Testis (tissue), 3 donors: ENCODE measurements around the gene ARFGAP3. TPM values are rescaled to one million over a fixed set of nuclear protein-coding genes. Genes with fewer than 3 reads are reported as not detected.

ENCODE experiments used
- DNase-seq: peaks from one replicate; pipeline ENCODE4 v3.0.0-alpha.2; 2019
- H3K27ac ChIP-seq, 2 donors: fragments of 200-600 bp; sonication (generic); one replicate each; pipeline ENCODE4 v1.5.1; 2019
- H3K27me3 ChIP-seq: fragments of 200-600 bp; sonication (generic); one replicate; pipeline ENCODE4 v1.5.1; 2019
- H3K36me3 ChIP-seq: fragments of 200-600 bp; sonication (generic); one replicate; pipeline ENCODE4 v1.5.1; 2017; ENCODE audit warnings: low read depth; ENCODE audit errors: missing control alignments
- H3K4me1 ChIP-seq: fragments of 200-600 bp; sonication (generic); one replicate; pipeline ENCODE4 v1.5.1; 2019
- H3K4me3 ChIP-seq, 2 donors: fragments of 200-600 bp; sonication (generic); one replicate each; pipeline ENCODE4 v1.5.1; 2017 to 2019
- H3K9me3 ChIP-seq: fragments of 200-600 bp; sonication (generic); one replicate; pipeline ENCODE4 v1.5.1; 2017
- POLR2A ChIP-seq: fragments of 450-650 bp; IDR thresholded peaks from one replicate; pipeline ENCODE4 v1.6.1; 2017; ENCODE audit warnings: antibody characterized with exemption, mild to moderate bottlenecking, moderate library complexity
- WGBS, 2 donors: methylation state at CpG; one replicate each; pipeline ENCODE4 v1.1.5; 2018; 5-methylcytosine and 5-hydroxymethylcytosine counted together
- intact Hi-C: fragments of 100-400 bp; cut with DNase I; formaldehyde crosslinking; loops from one replicate; pipeline ENCODE4 v1.15.1; 2023; ENCODE audit warnings: low total_unique reads
- polyA plus RNA-seq: library from polyadenylated mRNA; stranded (reverse); fragments of 350-450 nt; fragmentation: Illumina TruSeq; extraction: RNeasy Lipid Tissue Mini Kit (QIAGEN cat#74804); gene quantifications from one replicate; pipeline ENCODE4 v1.2.3, GENCODE V29; 2014; ENCODE audit warnings: low read depth, low replicate concordance; ENCODE audit not compliant: insufficient read depth
- total RNA-seq, 2 donors: library from RNA; depleted of rRNA; stranded (reverse); fragments of >200 nt; gene quantifications; one replicate each; pipeline ENCODE4 v1.2.3, GENCODE V29; 2016
- TF ChIP-seq, protein P1 (sequence below), 3 experiments: fragments of 450-650 bp in 2 of 3; fragments of 200-600 bp in 1 of 3; sonication (generic) in 1 of 3; IDR thresholded peaks; one replicate each; pipeline ENCODE4 v1.5.1; 2016 to 2019; ENCODE audit warnings: antibody characterized with exemption in 3 of 3, mild to moderate bottlenecking in 2 of 3, moderate library complexity in 1 of 3

Gene ARFGAP3
- total and polyA plus RNA-seq, 3 donors from 2014 or later, result 50.2 to 82.9 (median 54.1) TPM

DNA sequence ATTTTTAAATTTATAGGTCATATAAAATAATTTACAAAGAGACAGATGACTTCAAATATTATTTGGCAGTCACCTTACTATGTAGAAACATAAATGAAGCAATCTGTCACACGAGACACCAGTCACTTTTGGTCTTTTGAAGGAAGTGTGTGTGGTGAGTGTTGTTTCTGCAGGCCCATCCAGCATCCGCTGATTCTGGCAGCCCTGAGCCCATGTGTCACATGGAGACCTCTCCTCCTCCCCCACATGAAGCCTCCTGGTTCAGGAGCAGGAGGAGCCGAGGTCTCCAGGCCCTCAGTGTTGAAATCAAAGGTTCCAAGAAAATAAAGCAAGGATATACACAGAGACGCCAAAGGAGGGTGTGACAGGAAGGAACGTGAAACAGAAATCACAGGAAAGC is 60.1 kb downstream of the ARFGAP3 start:
- no peaks in the 10 kb centered on the region for H3K27me3 ChIP-seq
- no peaks in the 10 kb centered on the region for H3K9me3 ChIP-seq
- H3K4me3 ChIP-seq, result no peak overlapping the region
- peaks cover 2% of the 10 kb centered on the region for H3K4me1 ChIP-seq
- TF ChIP-seq, protein P1, sequence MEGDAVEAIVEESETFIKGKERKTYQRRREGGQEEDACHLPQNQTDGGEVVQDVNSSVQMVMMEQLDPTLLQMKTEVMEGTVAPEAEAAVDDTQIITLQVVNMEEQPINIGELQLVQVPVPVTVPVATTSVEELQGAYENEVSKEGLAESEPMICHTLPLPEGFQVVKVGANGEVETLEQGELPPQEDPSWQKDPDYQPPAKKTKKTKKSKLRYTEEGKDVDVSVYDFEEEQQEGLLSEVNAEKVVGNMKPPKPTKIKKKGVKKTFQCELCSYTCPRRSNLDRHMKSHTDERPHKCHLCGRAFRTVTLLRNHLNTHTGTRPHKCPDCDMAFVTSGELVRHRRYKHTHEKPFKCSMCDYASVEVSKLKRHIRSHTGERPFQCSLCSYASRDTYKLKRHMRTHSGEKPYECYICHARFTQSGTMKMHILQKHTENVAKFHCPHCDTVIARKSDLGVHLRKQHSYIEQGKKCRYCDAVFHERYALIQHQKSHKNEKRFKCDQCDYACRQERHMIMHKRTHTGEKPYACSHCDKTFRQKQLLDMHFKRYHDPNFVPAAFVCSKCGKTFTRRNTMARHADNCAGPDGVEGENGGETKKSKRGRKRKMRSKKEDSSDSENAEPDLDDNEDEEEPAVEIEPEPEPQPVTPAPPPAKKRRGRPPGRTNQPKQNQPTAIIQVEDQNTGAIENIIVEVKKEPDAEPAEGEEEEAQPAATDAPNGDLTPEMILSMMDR (IDR thresholded peaks at IDR 0.05), result no peak
- H3K27ac ChIP-seq, result no peak overlapping the region
- no peaks in the 10 kb centered on the region for H3K36me3 ChIP-seq
- 57 to 74% methylated on average over 5 of the region's 5 CpGs for WGBS, 2 donors
- no peak for DNase-seq
- intact Hi-C loops, result no loop called here

DNA sequence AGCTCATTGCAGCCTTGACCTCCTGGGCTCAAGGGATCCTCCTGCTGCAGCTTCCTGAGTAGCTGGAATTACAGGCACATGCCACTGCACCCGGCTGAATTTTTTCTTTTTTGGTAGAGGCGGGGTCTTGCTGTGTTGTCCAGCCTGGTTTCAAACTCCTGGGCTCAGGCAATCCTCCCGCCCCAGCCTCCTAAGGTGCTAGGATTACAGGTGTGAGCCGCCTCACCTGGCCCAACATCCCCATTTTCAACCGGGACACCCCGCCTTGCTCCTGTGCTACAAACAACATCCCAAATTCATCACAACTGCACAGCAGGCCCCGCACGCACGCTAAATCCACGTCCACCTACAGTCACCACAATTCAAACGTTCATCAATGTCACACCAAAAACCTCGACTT is 61.0 kb downstream of the ARFGAP3 start:
- TF ChIP-seq POLR2A, result no peak
- TF ChIP-seq, protein P1 (IDR thresholded peaks at IDR 0.05), result no peak
- DNase-seq, result no peak
- 88 to 90% methylated on average over 12 of the region's 12 CpGs for WGBS, 2 donors
- H3K4me3 ChIP-seq, result no peak overlapping the region
- intact Hi-C loops, result no loop called here
- H3K9me3 ChIP-seq, result no peaks in the 10 kb centered on the region
- no peaks in the 10 kb centered on the region for H3K36me3 ChIP-seq
- no peak overlapping the region for H3K27ac ChIP-seq
- H3K27me3 ChIP-seq, result no peaks in the 10 kb centered on the region
- H3K4me1 ChIP-seq, result peaks cover 7% of the 10 kb centered on the region

DNA sequence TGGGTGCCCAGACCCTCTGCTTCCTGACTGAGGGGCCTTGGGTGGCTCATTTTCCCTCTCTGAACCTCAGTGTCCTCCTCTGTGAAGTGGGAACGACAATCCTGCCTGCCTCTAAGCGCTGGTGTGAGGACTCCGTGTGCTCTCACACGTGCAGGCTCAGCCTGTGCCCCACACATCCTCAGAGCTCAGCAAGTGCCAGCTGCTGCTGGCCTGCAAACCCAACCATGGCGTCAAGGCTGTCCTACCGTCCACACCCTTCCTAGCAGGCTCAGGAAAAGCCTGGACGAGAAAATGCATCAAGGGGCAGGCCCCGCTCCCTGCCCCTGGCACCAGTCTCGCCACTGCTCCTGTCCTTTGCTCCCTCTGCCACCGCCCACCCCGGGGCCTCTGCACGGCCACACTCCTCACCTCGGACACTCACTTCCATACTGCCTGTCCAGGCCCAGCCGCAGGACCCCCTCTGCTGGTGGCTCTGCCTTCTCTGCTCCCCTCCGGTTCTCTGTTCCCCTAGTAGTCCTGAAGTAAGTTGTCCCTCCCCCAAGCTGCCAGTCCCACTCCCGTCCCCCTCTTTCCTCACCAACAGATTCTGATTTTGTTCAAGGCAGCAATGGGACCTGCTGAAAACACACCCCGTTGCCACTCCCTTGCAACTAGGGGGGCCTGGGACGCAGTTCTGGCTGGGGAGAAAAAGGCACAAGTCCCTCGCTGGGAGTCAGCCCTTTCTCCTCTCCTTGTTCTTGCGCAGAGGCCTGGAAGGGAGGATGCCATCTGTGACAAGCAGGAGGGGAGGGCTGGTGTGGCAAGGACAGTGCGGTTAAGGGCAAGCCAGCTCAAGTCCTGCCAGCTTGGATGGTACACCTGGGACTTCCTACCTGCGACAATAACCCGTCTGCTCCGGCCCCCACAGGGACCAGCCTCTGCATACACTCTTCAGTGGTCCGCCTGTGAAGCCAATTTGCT is 62.2 kb downstream of the ARFGAP3 start:
- no peaks in the 10 kb centered on the region for H3K27me3 ChIP-seq
- no peak for DNase-seq
- no peaks in the 10 kb centered on the region for H3K9me3 ChIP-seq
- no peak overlapping the region for H3K4me3 ChIP-seq
- TF ChIP-seq, protein P1 (IDR thresholded peaks at IDR 0.05), result no peak
- no peak for TF ChIP-seq POLR2A
- 83 to 87% methylated on average over 19 to 25 of the region's 25 CpGs for whole genome bisulfite sequencing, 2 donors
- peaks cover 7% of the 10 kb centered on the region for H3K4me1 ChIP-seq
- no peaks in the 10 kb centered on the region for H3K36me3 ChIP-seq
- no peak overlapping the region for H3K27ac ChIP-seq
- intact Hi-C loops, result no loop called here

DNA sequence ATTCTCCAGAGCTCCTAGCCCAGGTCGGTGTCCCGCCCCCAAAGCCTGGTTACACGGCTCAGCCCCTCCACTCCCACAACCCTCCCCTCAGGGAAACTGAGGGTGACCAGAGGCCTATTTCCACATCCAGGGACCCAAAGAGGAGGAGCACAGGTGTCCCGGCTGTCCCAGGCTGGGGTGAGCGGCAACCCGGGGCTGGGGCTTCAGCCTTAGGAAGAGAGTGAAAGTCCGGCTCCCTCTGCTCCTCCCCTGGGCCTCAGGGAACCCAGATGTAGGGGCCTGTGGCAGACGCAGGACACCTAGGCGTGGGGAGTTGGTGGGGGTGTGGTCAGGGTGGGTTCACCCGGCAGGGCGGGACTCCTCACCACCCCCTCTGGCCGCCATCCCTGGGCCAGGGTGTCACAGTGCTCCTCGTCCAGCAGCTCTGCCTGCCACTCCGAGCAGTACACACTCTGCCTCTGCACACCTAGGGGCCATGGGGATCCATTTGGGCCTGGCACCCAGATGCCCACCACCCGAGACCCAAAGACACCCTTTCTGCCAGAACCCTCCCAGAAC is 63.1 kb downstream of the ARFGAP3 start:
- Histone ChIP-seq H3K4me1 (peaks cover 7% of the 10 kb centered on the region), H3K36me3 (no peaks in the 10 kb centered on the region), H3K27me3 (no peaks in the 10 kb centered on the region), H3K9me3 (no peaks in the 10 kb centered on the region), H3K4me3 (no peak overlapping the region), H3K27ac (no peak overlapping the region)
- no peak for TF ChIP-seq POLR2A
- TF ChIP-seq, protein P1 (IDR thresholded peaks at IDR 0.05), result no peak
- no peak for DNase-seq
- intact Hi-C loops, result no loop called here
- 82 to 95% methylated on average over 7 to 15 of the region's 15 CpGs for WGBS, 2 donors
